Heart left ventricle (tissue), 16 donors: ENCODE data around the gene CD9. TPM values are rescaled to one million over a fixed set of nuclear protein-coding genes. Genes with fewer than 3 reads are reported as not detected.
A peak's percentile ranks its signal among the peaks of the same experiment; 100 is the strongest.
"Not testable (repeated sequence)": the region's sequence is repeated elsewhere in the genome, so short reads cannot be mapped to it uniquely, and the experiment has no call there.

ENCODE experiments used
- ATAC-seq, 4 donors: fragments of 200-7000 bp; cut with Tn5 transposase; one replicate each; pipeline ENCODE4 v1.9.1; 2020 to 2022; ENCODE audit warnings: moderate library complexity in 4 of 4, mild to moderate bottlenecking in 3 of 4, moderate number of reproducible peaks in 1 of 4
- DNase-seq, 5 donors: peaks; one replicate each; pipeline ENCODE4 v3.0.0-alpha.2; 2020
- H3K27ac ChIP-seq, 12 donors: fragments of 200-600 bp; sonication (generic) in 4 of 12; one replicate each; pipeline versions ENCODE4 v1.5.0 to v1.8.0; 2016 to 2022; ENCODE audit warnings: mild to moderate bottlenecking in 2 of 12
- H3K27me3 ChIP-seq, 9 donors: fragments of 200-600 bp; sonication (generic) in 2 of 9; one replicate each; pipeline versions ENCODE4 v1.5.1 to v1.8.0; 2016 to 2022; ENCODE audit warnings: mild to moderate bottlenecking in 3 of 9
- H3K36me3 ChIP-seq, 9 donors: fragments of 200-600 bp; sonication (generic) in 2 of 9; one replicate each; pipeline versions ENCODE4 v1.5.0 to v1.8.0; 2018 to 2022; ENCODE audit warnings: mild to moderate bottlenecking in 2 of 9
- H3K4me1 ChIP-seq, 12 donors: fragments of 200-600 bp; sonication (generic) in 4 of 12; one replicate each; pipeline versions ENCODE4 v1.5.0 to v1.8.0; 2016 to 2022; ENCODE audit warnings: mild to moderate bottlenecking in 3 of 12
- H3K4me3 ChIP-seq, 12 donors: fragments of 200-600 bp; sonication (generic) in 4 of 12; one replicate each; pipeline versions ENCODE4 v1.5.0 to v1.8.0; 2017 to 2022; ENCODE audit warnings: mild to moderate bottlenecking in 9 of 12, moderate library complexity in 4 of 12
- H3K9me3 ChIP-seq, 12 donors: fragments of 200-600 bp; sonication (generic) in 4 of 12; one replicate each; pipeline versions ENCODE4 v1.5.0 to v1.8.0; 2016 to 2022; ENCODE audit warnings: mild to moderate bottlenecking in 1 of 12
- POLR2A ChIP-seq, 2 donors: fragments of 450-650 bp; IDR thresholded peaks; one replicate each; pipeline ENCODE4 v1.6.1; 2017; ENCODE audit warnings: antibody characterized with exemption in 2 of 2, mild to moderate bottlenecking in 2 of 2, moderate library complexity in 2 of 2
- WGBS, 4 donors: extraction: QIAGEN DNeasy Blood & Tissue Kit in 2 of 4; methylation state at CpG; one replicate each; pipeline versions ENCODE4 v1.1.5 to v1.1.7; 2013 to 2018; 5-methylcytosine and 5-hydroxymethylcytosine counted together
- intact Hi-C, 10 donors: fragments of 100-400 bp; cut with DNase I; formaldehyde crosslinking; loops; one replicate each; pipeline versions ENCODE4 v1.11.1 to v1.14.2; 2022
- polyA plus RNA-seq, 2 donors: library from polyadenylated mRNA; stranded (reverse); fragments of 200-250 nt; gene quantifications; one replicate each; pipeline ENCODE4 v1.2.3, GENCODE V29; 2013
- total RNA-seq, 9 donors: library from RNA; depleted of rRNA in 2 of 9; stranded (reverse); fragments of >200 nt in 2 of 9; fragmentation: NEBNext Ultra II Directional in 3 of 9; extraction: Animal tissue kit (Norgen Biotek cat#: 25700) in 3 of 9; gene quantifications; one replicate each; pipeline versions ENCODE4 v1.1.0 to v1.2.4, GENCODE V29; 2016 to 2023
- TF ChIP-seq, protein P1 (sequence below), 12 donors: fragments of 200-600 bp; sonication (generic) in 4 of 12; IDR thresholded peaks; one replicate each; pipeline versions ENCODE4 v1.5.0 to v1.8.0; 2018 to 2022; ENCODE audit warnings: antibody characterized with exemption in 12 of 12, mild to moderate bottlenecking in 5 of 12
- donor health status: ischemic (EF 13 %, LVEDD 7.1; RV severe dilation, severe dysfunction).
- donor health status: healthy with polysubstance abuse.
- donor health status: DM: no; HTN: yes; CAD: no.
- donor health status: DM: no; HTN: no; CAD: no.
- donor health status: ischemic (EF 25% LVEDD 6.9; RV normal size, moderate dysfunction).
- donor health status: ischemic (EF 25% LVEDD 5.7; RV mildly dilated, moderate dysfunction).
- donor health status: healthy.
- donor health status: DM: yes; HTN: yes; CAD: no.
- donor health status: ischemic (EF 35%, LVEDD 5.7; RV mildly dilated, moderate dysfunction).
- donor health status: nonischemic (EF 11% LVEDD 7.7; RV severe dilation, severe dysfunction).
- donor health status: DM: yes; HTN: yes; CAD: no.
- donor health status: PGD.
- donor health status: ischemic (EF 29% LVEDD 5.4; RV normal size, mild dysfunction).
- donor health status: nonischemic (EF 23%, LVEDD 6.1; RV moderate dilation, normal function).

The CD9 gene
- total and polyA plus RNA-seq, 11 donors: 29.9 to 96.1 (median 56.4) TPM

DNA sequence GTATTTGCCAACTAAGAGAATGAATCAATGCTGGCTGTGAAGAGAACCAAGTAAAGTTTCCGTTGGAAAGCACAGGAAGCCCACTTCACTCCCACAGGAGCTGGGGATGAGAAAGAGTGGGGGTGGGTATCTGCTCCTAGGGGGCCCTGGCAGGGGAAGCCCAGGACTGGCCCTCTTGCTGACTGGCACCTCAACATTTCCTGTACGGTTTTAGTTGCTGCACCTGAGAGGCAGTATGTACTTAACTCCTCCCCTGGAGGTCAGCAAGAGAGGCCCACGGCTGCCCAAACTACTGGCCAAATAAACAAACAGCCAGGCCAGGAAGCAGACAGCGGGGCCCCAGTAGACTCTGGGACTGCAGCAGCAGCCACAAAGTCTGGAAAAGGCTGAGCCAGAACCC is 41.9 kb upstream of the CD9 start:
- Histone ChIP-seq H3K4me3 (no peak overlapping the region), H3K27me3 (peaks cover 0 to 4% (median 0%) of the 10 kb centered on the region in 9 donors), H3K9me3 (no peaks in the 10 kb centered on the region), H3K27ac (peak overlapping the region in 7 of 12 donors; percentile 2 to 54 (median 20)), H3K36me3 (no peaks in the 10 kb centered on the region), H3K4me1 (peaks cover 0 to 48% (median 24%) of the 10 kb centered on the region in 12 donors)
- TF ChIP-seq POLR2A (IDR thresholded peaks at IDR 0.05): no peak
- TF ChIP-seq, protein P1, sequence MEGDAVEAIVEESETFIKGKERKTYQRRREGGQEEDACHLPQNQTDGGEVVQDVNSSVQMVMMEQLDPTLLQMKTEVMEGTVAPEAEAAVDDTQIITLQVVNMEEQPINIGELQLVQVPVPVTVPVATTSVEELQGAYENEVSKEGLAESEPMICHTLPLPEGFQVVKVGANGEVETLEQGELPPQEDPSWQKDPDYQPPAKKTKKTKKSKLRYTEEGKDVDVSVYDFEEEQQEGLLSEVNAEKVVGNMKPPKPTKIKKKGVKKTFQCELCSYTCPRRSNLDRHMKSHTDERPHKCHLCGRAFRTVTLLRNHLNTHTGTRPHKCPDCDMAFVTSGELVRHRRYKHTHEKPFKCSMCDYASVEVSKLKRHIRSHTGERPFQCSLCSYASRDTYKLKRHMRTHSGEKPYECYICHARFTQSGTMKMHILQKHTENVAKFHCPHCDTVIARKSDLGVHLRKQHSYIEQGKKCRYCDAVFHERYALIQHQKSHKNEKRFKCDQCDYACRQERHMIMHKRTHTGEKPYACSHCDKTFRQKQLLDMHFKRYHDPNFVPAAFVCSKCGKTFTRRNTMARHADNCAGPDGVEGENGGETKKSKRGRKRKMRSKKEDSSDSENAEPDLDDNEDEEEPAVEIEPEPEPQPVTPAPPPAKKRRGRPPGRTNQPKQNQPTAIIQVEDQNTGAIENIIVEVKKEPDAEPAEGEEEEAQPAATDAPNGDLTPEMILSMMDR (IDR thresholded peaks at IDR 0.05): no peak
- 46 to 61% (median 53%) methylated on average over 4 of the region's 4 CpGs for WGBS, 4 donors
- intact Hi-C loops: no loop called here
- DNase-seq (no peak), ATAC-seq (no peak)

DNA sequence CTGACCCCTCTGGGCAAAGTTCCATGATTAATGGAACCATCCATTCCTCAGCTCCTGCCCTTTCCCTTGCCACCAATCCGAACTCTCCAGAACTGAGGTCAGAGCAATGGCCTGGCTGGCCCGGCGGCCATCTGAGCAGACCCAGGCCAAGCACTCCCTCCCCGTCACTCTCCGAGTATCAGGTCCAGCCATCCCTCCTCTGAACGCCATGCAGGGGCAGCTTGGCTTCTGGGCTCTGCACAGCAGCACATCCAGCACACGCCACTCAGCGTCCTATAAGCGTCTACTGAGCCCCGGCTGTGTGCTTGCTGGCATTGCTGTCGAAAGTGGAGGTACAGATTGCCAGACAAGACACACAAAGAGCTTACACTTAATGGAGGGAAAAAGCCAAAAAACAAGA is 41.5 kb upstream of the CD9 start:
- Histone ChIP-seq H3K27ac (peak overlapping the region in 4 of 12 donors; percentile 2 to 44 (median 38)), H3K27me3 (peaks cover 0 to 4% (median 0%) of the 10 kb centered on the region in 9 donors), H3K9me3 (no peaks in the 10 kb centered on the region), H3K4me3 (no peak overlapping the region), H3K36me3 (no peaks in the 10 kb centered on the region), H3K4me1 (peaks cover 0 to 48% (median 24%) of the 10 kb centered on the region in 12 donors)
- TF ChIP-seq POLR2A (IDR thresholded peaks at IDR 0.05): no peak
- TF ChIP-seq, protein P1 (IDR thresholded peaks at IDR 0.05): no peak
- ATAC-seq (no peak), DNase-seq (no peak)
- intact Hi-C loops: no loop called here
- WGBS, 4 donors: 80 to 88% (median 82%) methylated on average over 11 of the region's 11 CpGs

DNA sequence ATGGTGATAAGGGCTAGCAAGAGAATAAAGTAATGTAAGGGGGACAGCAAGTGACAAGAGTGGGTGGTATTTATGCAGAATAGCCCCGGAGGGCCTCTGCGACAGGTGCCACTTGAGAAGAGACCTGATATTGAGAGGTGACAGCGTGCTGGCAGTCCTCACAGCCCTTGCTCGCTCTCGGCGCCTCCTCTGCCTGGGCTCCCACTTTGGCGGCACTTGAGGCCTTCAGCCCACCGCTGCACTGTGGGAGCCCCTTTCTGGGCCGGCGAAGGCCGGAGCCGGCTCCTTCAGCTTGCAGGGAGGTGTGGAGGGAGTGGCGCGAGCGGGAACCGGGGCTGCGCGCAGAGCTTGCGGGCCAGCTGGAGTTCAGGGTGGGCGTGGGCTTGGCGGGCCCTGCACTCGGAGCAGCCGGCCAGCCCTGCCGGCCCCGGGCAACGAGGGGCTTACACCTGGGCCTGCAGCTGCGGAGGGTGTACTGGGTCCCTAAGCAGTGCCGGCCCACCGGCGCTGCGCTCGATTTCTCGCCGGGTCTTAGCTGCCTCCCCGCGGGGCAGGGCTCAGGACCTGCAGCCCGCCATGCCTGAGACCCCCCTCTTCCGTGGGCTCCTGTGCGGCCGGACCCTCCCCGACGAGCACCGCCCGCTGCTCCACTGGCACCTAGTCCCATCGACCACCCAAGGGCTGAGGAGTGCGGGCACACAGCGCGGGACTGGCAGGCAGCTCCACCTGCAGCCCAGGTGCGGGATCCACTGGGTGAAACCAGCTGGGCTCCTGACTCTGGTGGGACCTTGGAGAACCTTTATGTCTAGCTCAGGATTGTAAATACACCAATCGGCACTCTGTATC is 40.8 kb upstream of the CD9 start:
- H3K9me3 ChIP-seq, intact Hi-C loops, H3K27me3 ChIP-seq, DNase-seq, H3K36me3 ChIP-seq, ATAC-seq, H3K4me3 ChIP-seq: not testable (repeated sequence)
- H3K27ac ChIP-seq: peak overlapping the region in 3 of 12 donors; percentile 42 to 76 (median 64)
- H3K4me1 ChIP-seq: peaks cover 0 to 46% (median 24%) of the 10 kb centered on the region in 12 donors
- WGBS, 4 donors: 70 to 92% (median 83%) methylated on average over 20 to 50 of the region's 50 CpGs

DNA sequence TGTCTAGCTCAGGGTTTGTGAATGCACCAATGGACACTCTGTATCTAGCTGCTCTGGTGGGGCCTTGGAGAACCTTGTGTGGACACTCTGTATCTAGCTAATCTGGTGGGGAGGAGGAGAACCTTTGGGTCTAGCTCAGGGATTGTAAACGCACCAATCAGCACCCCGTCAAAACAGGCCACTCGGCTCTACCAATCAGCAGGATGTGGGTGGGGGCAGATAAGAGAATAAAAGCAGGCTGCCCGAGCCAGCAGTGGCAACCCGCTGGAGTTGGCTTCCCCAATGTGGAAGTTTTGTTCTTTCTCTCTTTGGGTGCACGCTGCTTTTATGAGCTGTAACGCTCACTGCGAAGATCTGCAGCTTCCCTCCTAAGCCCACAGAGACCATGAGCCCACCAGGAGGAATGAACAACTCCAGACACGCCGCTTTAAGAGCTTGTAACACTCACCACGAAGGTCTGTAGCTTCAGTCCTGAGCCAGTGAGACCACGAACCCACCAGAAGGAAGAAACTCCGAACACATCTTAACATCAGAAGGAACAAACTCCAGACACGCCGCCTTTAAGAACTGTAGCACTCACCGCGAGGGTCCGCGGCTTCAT is 40.1 kb upstream of the CD9 start:
- DNase-seq, ATAC-seq, H3K27me3 ChIP-seq, H3K4me3 ChIP-seq, intact Hi-C loops, H3K9me3 ChIP-seq, H3K36me3 ChIP-seq: not testable (repeated sequence)
- peaks cover 0 to 39% (median 22%) of the 10 kb centered on the region in 12 donors for H3K4me1 ChIP-seq
- WGBS, 4 donors: 83 to 91% (median 90%) methylated on average over 19 of the region's 19 CpGs
- peak overlapping the region in 8 of 12 donors; percentile 35 to 81 (median 66) for H3K27ac ChIP-seq
